CD4-positive, alpha-beta T cell treated with Interleukin-17A for 1 hour (primary cell): ENCODE data around the gene ORMDL2.
A peak's percentile ranks its signal among the peaks of the same experiment; 100 is the strongest.

ENCODE experiments used
- DNase-seq: peaks from one replicate; pipeline ENCODE4 v3.0.0-alpha.2; 2020

ORMDL2 gene, protein sequence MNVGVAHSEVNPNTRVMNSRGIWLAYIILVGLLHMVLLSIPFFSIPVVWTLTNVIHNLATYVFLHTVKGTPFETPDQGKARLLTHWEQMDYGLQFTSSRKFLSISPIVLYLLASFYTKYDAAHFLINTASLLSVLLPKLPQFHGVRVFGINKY

DNA sequence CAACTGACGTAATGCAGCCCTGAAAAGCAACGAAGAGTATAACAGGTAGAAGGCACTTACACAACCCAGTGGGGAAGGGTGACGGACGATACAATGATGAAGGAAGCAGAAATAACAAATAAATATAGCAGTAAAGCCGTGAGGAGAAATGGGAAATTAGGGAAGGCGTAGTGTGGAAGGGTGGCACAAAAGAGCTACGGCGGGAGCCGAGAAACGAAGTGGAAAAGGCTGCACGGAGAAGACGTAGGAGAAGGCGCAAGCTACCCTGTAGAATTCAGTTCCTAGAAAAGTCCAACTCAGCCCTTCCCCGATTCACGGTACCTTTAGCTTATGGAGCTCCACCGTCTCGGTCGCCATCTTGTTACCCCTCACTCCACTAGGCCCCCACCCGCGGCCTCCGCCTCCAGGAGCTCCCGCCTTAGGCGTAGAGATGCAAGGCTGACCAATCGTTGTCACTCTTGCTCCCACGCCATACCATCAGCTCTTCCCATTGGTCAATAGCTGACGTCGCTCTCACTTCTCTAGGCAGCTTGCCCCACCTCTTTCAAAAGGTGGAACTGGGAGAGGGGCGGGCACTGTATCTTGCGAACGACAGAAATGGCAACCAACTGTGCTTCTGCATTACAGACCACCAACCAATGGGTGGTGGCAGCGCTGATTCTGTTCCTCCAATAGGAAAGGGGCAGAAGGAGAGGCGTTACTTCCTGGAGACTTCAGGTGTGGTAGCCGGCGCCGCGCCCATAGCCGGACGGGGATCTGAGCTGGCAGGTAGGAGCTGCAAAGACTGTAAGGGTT lies at the start of gene ORMDL2, which contains the start of gene SARNP:
ORMDL2 (plus strand) TSS at position 697 of the 795 bp plus-strand sequence. CDS start 959 bp downstream, outside the sequence.
SARNP (minus strand) TSS at position 380 of the 795 bp plus-strand sequence; CDS start at position 357, 23 bp downstream.
- DNase-seq: peak; percentile 100

DNA sequence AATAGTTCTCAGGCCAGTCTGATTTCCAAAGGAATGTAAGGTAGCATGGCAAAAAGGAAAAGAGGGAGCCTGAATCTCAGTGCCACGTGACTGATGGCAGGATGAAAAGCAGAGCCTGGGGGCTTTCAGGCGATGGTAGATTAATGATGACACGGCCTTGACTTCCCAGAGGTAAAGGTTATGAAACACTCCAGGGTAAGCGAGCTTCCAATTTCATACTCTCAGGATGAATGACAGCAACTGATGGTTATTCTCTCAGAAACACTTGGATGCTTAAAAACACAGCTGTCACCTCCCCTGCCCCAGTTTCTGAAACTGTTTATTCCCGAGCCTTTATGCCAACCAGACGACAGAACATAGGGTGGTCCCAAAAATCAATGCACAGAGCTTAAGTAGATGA lies 46.1 kb upstream of the ORMDL2 start:
- DNase-seq: no peak

- no peak for DNase-seq
These were observed 40.0 kb upstream of the ORMDL2 start for GRCh38 chr12:55777856-55778255.

GRCh38 chr12:55780685-55781084 lies 37.2 kb upstream of the ORMDL2 start:
- peak; percentile 12 for DNase-seq

- DNase-seq: no peak
These were observed 29.3 kb upstream of the ORMDL2 start for GRCh38 chr12:55788546-55788945.

DNA sequence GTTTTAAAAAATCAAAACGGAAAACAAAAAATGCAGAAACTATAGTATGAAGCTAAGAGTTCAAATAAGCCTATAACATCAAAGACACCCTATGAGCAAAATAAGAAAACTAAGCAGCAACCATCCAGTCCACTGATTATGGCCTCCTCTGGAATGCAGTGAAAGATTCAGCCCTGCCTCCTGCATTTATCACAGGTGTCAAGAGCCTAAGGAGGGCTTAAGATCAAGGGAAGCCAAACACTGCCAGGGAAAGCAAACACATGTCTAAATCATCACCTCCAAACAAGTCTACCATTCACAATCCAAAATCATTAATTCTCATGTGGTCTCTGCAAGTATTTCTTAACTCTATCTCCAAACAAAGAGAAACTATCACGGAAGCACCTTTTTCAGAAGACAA lies 28.7 kb upstream of the ORMDL2 start:
- no peak for DNase-seq

DNA sequence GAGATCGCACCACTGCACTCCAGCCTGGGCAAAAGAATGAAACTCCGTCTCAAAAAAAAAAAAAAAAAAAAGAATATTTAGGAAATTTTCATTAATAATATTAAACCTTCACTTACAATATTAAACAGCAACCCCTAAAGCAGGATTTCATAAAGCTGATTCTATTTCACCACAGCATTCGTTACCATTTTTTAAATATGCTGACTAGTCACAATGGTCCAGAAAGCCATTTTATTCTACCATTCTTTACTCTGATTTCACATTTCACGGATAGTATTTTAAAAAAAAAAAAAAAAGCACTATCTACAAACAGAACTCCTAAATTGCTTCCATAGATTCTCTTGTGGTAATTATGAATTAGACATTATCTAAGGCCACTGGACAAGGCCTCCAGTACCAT lies 27.9 kb upstream of the ORMDL2 start:
- DNase-seq: no peak

- DNase-seq: no peak
These were observed 21.9 kb upstream of the ORMDL2 start for GRCh38 chr12:55795950-55796349.

- DNase-seq: peak; percentile 19
These were observed 20.8 kb upstream of the ORMDL2 start for GRCh38 chr12:55797068-55797467.

- DNase-seq: no peak
These were observed 20.3 kb upstream of the ORMDL2 start for GRCh38 chr12:55797550-55797949.

GRCh38 chr12:55806982-55807381 lies 10.9 kb upstream of the ORMDL2 start:
- no peak for DNase-seq

GRCh38 chr12:55809274-55809673 lies 8.6 kb upstream of the ORMDL2 start:
- DNase-seq: no peak

GRCh38 chr12:55812088-55812487 lies 5.8 kb upstream of the ORMDL2 start:
- no peak for DNase-seq

GRCh38 chr12:55814257-55814656 lies 3.6 kb upstream of the ORMDL2 start:
- DNase-seq: no peak

DNA sequence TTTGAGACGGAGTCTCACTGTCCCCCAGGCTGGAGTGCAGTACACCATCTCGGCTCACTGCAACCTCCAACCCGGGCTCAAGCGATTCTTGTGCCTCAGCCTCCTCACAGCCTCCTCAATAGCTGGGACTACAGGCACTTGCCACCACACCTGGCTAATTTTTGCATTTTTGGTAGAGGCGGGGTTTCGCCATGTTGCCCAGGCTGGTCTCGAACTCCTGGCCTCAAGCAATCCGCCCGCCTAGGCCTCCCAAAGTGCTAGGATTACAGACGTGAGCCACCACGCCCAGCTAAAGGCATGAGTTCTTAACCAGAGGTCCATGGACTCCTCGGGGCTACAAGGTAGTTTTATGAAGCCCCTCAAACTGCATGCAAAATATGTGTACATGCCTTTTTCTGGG lies 2.4 kb upstream of the ORMDL2 start:
- no peak for DNase-seq

GRCh38 chr12:55816881-55817344 lies 928 bp upstream of the ORMDL2 start:
- no peak for DNase-seq

DNA sequence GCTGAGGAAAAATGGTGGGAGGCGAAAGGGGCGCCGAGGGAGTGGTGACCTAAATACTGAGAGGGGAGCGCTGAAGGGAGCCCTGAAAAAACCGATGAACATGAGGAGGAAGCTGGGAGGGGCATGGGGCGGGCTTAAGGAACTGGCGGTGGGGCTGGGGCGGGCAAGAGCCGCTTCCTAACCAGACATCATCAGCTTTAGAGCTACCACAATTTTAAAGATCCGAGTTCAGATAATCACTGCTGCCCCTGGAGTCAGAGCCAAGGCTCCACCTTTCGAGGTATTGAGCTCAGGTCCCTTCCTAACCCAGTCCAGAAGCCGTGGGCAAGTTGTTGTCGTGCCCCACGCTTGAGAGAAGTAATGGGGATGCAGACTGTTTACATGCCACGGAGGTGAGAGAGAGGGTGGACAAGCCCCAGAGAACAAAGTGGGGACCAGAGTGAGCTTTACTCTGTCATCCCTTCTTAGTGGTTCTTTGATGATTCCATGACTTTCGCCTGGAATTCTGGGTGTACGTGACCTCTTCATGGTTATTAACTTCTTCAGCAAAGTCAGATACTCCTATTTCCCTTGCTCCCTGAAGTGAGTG lies 393 bp downstream of the ORMDL2 start:
- DNase-seq: no peak

DNA sequence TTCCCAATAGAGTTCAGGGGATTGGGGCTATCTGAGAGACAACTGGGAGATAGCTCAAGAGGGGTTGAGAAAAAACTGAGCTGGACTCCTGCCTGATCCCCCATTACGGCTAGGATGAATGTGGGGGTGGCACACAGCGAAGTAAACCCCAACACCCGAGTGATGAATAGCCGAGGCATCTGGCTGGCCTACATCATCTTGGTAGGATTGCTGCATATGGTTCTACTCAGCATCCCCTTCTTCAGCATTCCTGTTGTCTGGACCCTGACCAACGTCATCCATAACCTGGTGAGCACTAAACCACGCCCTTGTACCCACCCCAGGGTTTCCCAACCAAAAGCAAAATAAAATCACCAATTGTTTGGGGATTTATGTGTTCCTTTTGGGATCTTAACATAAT lies 1.0 kb downstream of the ORMDL2 start:
- DNase-seq: no peak

DNA sequence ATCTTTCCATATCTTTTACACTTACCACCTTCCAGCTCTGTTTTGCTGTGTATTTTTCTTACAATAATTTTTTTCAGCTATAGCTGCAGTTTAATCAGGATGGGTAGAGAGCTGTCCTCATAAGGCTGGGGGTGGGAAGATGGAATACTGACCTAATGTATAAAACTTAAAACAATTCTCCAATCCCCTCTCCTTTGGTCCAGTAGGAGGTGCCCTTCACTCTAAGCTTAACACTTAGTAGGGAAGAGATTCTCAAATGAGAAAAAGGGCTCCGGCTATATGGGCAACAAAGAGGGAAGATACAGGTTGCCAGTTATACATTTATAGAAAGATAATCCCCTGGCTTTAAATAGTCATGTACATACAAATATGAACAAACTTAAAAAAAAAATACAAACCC lies 2.8 kb downstream of the ORMDL2 start:
- no peak for DNase-seq

DNA sequence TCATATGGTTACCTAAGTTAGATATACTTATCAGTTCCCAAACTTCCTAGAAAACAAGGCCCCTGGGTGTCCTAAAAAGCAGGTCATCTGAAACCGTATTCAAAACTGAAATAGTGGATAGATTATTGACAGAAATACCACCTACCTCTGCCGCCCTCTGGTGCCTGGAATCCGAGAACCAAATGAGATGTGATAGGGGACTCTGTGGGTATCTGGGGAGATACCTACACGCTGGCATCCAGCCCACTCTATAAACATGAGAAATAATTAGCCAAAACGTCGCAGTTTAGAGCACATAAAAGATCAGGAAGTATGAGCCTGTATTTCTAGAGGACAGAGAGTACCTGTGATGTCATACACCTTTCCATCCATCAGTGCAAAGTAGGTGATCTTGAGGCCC lies 4.4 kb downstream of the ORMDL2 start:
- no peak for DNase-seq

DNA sequence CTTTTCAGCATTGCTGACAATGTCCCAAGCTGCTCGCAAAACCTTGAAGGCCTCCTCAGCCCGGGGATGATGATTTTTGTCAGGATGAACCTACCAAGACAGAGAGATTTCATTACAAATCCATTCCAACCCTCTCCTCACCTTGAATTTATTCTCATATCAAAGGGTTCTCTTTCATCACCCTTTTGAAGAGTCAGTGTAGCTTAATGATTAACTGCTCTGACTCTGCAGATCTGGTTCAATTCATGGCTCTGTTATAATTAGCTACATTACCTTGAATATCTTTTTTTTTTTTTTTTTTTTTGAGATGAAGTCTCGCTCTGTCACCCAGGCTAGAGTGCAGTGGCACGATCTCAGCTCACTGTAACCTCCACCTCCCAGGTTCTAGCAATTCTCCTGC lies 5.6 kb downstream of the ORMDL2 start:
- no peak for DNase-seq

- DNase-seq: no peak
These were observed 6.9 kb downstream of the ORMDL2 start for GRCh38 chr12:55824726-55825125.

DNA sequence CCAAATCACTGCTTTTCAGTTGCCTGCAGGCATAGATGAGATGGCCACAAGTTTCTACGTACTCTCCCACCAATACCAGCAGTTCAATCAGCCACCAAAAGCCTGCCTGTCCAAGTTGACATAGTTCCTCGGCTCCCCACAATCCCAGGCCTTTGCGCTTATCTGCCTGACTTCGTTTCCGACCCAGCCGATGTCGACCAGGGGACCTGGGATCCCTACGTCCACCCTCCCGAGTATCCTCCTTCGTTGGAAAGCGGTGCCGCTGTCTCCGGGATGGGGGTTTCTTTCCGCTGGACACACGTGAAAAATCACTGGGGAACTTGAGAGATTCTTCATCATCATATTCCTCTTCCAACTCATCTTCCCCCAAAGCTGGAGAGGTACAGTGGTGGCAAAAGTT lies 10.0 kb downstream of the ORMDL2 start:
- DNase-seq: no peak

DNA sequence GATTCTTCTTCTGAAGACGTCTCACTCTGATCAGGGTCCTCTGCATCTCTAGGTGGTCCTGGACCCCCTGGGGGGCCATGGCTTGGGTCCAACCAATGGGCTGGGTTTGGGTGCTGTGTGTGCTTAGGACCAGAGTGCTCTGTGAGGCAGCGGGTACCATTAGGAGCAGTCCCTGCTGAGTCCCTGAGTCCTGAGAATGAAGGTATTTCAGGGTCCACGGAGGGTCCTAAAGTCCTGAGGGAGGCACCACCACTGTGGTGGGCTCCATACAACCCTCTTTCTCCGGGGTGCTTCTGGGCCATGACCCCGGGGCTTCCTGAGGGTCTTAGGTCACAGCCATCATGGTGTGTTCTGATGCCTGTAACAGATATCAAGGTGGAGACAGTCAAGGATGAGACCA lies 10.5 kb downstream of the ORMDL2 start:
- DNase-seq: no peak
